Tibial artery (tissue), 4 donors: ENCODE measurements around the gene INPP5A.

Source experiments
- DNase-seq, 2 donors: peaks; one replicate each; pipeline ENCODE4 v3.0.0-alpha.2; 2019
- H3K27ac ChIP-seq, 2 donors: fragments of 200-600 bp; sonication (generic) in 1 of 2; 1 replicate in 1 of 2; 2 replicates in 1 of 2; pipeline ENCODE4 v1.5.1; 2018 to 2019; ENCODE audit warnings: mild to moderate bottlenecking in 1 of 2
- H3K27me3 ChIP-seq, 2 donors: fragments of 200-600 bp; sonication (generic) in 1 of 2; one replicate each; pipeline versions ENCODE4 v1.5.1 to v1.6.0; 2016 to 2019
- H3K36me3 ChIP-seq, 3 donors: fragments of 200-600 bp; sonication (generic) in 2 of 3; one replicate each; pipeline ENCODE4 v1.5.1; 2016 to 2019; ENCODE audit warnings: mild to moderate bottlenecking in 2 of 3
- H3K4me1 ChIP-seq, 4 donors: fragments of 200-600 bp; sonication (generic) in 2 of 4; 1 replicate in 3 of 4; 2 replicates in 1 of 4; pipeline ENCODE4 v1.5.1; 2016 to 2019
- H3K4me3 ChIP-seq, 2 donors: fragments of 200-600 bp; sonication (generic) in 1 of 2; 1 replicate in 1 of 2; 2 replicates in 1 of 2; pipeline ENCODE4 v1.5.1; 2018 to 2019; ENCODE audit warnings: mild to moderate bottlenecking in 2 of 2
- H3K9me3 ChIP-seq, 3 donors: fragments of 200-600 bp; sonication (generic) in 1 of 3; one replicate each; pipeline ENCODE4 v1.5.1; 2016 to 2019
- intact Hi-C: fragments of 100-400 bp; cut with DNase I; formaldehyde crosslinking; loops from one replicate; pipeline ENCODE4 v1.15.0; 2023; ENCODE audit warnings: low total_unique reads
- TF ChIP-seq, protein P1 (sequence below), 2 experiments: fragments of 200-600 bp in 1 of 2; fragments of 450-650 bp in 1 of 2; IDR thresholded peaks; one replicate each; pipeline ENCODE4 v1.5.1; 2017 to 2019; ENCODE audit warnings: antibody characterized with exemption in 2 of 2, mild to moderate bottlenecking in 1 of 2, moderate library complexity in 1 of 2

Gene INPP5A

DNA sequence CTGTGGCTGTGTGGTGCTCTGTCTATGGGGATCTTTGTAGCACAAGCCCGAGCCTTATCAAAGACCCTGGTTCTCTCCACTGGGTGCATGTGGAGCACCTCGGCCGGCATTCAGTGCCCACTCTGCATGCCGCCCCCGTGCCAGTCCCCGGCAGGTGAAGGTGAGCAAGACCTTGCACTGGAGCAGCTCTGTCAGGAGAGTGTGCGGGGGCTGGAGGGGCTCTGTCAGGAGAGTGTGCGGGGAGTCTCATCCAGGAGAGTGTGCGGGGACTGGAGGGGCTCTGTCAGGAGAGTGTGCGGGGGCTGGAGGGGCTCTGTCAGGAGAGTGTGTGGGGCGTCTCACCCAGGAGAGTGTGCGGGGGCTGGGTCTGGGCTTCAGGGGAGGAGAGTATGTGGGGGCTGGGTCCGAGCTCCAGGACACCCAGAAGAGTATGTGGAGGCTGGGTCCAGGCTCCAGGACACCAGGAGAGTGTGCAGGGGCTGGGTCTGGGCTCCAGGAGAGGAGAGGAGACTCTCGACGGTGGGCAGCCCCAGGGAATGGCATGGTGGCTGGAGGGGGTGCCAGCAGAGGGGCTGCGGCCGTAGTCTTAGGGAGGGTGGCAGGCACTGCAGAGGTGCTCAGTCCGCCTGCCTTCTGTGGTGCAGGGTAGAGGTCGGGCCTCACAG lies 40.8 kb downstream of the INPP5A start:
- H3K9me3 ChIP-seq = no peaks in the 10 kb centered on the region
- no peak for DNase-seq
- TF ChIP-seq, protein P1, sequence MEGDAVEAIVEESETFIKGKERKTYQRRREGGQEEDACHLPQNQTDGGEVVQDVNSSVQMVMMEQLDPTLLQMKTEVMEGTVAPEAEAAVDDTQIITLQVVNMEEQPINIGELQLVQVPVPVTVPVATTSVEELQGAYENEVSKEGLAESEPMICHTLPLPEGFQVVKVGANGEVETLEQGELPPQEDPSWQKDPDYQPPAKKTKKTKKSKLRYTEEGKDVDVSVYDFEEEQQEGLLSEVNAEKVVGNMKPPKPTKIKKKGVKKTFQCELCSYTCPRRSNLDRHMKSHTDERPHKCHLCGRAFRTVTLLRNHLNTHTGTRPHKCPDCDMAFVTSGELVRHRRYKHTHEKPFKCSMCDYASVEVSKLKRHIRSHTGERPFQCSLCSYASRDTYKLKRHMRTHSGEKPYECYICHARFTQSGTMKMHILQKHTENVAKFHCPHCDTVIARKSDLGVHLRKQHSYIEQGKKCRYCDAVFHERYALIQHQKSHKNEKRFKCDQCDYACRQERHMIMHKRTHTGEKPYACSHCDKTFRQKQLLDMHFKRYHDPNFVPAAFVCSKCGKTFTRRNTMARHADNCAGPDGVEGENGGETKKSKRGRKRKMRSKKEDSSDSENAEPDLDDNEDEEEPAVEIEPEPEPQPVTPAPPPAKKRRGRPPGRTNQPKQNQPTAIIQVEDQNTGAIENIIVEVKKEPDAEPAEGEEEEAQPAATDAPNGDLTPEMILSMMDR (IDR thresholded peaks at IDR 0.05) = no peak
- no peaks in the 10 kb centered on the region for H3K27me3 ChIP-seq
- H3K4me1 ChIP-seq = peaks cover 7 to 80% (median 57%) of the 10 kb centered on the region in 4 donors
- intact Hi-C loops = loop anchor here (5.0 to 10.0 kb wide), 2 partner anchors 41 to 56 kb away; partner anchors contain the start of gene INPP5A
- no peaks in the 10 kb centered on the region for H3K36me3 ChIP-seq
- H3K27ac ChIP-seq = peak overlapping the region; percentile 39 to 79
- peak overlapping the region; percentile 13 to 22 for H3K4me3 ChIP-seq

DNA sequence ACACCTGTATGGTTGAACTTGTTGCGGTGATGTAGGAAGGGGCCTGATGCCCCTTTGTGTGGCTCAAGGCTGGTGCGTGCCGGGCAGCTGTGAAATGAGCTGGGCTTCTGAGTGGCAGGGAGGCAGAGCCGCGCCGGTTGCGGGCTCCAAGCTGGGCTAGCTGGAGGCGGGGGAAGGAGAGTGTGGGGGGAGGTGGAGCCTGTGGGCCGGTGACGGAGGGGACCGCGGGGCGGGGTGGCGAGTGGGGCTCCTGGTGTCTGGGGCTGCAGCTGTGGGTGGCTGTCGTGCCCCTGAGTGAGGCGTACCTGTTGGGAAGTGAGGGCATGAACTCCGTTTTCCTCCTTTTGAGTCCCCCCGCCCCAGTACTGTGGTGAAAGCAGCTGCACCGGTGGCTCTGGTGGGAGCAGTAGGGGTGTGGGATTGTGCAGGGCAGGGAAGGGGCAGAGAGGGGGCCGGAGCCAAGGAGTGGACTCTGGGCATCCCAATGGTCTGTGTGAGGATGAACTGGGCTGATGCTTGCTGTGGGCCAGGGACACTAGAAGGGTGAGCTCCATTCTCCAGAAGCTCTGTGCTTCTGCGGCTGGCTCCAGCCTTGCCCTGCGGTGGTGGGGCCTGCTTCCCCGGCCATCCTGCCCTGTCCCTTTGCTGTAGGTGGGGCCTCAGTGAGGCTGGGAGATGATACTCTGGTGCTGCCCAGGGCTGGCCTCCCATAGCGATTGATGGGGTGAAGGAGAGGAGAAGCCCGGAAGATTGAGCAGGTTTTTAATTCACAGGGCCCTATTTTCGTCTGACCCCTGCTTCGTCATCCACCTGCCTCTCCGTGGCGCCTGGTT lies 41.7 kb downstream of the INPP5A start:
- no peaks in the 10 kb centered on the region for H3K9me3 ChIP-seq
- TF ChIP-seq, protein P1 (IDR thresholded peaks at IDR 0.05) = no peak
- H3K4me3 ChIP-seq = peak overlapping the region; percentile 13 to 22
- peak overlapping the region; percentile 39 to 79 for H3K27ac ChIP-seq
- no peaks in the 10 kb centered on the region for H3K27me3 ChIP-seq
- intact Hi-C loops = loop anchor here (5.0 to 10.0 kb wide), 2 partner anchors 42 to 56 kb away; partner anchors contain the start of gene INPP5A
- peak in 1 of 2 donors; percentile 83 for DNase-seq
- H3K36me3 ChIP-seq = no peaks in the 10 kb centered on the region
- H3K4me1 ChIP-seq = peaks cover 7 to 87% (median 60%) of the 10 kb centered on the region in 4 donors

DNA sequence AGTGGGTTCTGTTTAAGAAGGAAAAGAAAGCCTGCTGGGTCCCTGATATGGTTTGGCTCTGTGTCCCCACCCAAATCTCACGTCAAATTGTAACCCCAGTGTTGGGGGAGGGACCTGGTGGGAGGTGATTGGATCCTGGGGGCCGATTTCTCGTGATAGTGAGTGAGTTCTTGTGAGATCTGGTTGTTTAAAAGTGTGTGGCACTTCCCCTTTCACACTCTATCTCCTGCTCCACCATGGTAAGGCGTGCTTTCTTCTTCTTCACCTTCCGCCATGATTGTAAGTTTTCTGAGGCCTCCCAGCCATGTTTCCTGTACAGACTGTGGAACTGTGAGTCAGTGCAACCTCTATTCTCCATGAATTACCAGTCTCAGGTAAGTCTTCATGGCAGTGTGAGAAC lies 42.6 kb downstream of the INPP5A start:
- H3K4me3 ChIP-seq = no peak overlapping the region
- no peaks in the 10 kb centered on the region for H3K27me3 ChIP-seq
- peak overlapping the region; percentile 1 to 79 for H3K27ac ChIP-seq
- DNase-seq = no peak
- TF ChIP-seq, protein P1 (IDR thresholded peaks at IDR 0.05) = no peak
- no peaks in the 10 kb centered on the region for H3K36me3 ChIP-seq
- intact Hi-C loops = no loop called here
- no peaks in the 10 kb centered on the region for H3K9me3 ChIP-seq
- H3K4me1 ChIP-seq = peaks cover 7 to 85% (median 53%) of the 10 kb centered on the region in 4 donors

DNA sequence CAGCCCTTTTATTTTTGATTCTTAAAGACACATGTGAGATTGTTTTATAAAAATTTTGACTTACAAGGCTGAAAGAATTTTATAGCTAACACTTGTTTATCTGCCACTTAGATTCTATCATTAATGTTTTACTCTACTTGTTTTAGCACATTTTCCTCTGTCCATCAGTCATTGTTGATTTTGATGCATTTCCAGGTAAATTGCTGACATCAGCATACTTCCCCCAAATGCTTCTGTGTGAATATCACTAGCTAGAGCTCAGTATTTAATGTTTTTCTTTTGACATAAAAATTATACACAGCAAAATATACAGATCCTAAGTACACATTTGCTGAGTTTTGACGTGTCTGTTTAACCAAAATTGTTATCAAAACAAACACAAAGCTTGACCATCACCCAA lies 43.0 kb downstream of the INPP5A start:
- intact Hi-C loops = no loop called here
- no peaks in the 10 kb centered on the region for H3K9me3 ChIP-seq
- no peak overlapping the region for H3K4me3 ChIP-seq
- peaks cover 7 to 84% (median 49%) of the 10 kb centered on the region in 4 donors for H3K4me1 ChIP-seq
- H3K27me3 ChIP-seq = no peaks in the 10 kb centered on the region
- DNase-seq = no peak
- TF ChIP-seq, protein P1 (IDR thresholded peaks at IDR 0.05) = no peak
- no peaks in the 10 kb centered on the region for H3K36me3 ChIP-seq
- no peak overlapping the region for H3K27ac ChIP-seq

DNA sequence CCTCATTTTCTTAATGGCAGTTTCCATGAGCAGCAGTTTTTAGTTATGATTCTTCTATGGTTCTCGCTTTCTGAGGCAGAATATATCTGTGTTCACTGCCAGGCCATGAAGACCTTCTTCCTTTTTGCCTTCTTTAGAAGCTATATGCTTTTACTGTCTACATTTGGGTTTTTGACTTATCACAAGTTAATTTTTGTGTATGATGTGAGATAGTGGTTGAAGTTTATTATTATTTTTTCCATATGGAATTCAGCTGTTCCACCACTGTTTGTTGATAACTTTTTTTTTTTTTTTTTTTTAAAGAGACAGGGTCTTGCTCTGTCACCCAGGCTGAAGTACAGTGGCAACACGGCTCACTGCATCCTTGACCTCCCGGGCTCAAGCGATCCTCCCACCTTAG lies 44.5 kb downstream of the INPP5A start:
- intact Hi-C loops = no loop called here

More for the DNA sequence above, 44.5 kb downstream of the INPP5A start:
- Histone ChIP-seq H3K4me1 (peaks cover 0 to 84% (median 49%) of the 10 kb centered on the region in 4 donors), H3K27ac (no peak overlapping the region), H3K36me3 (no peaks in the 10 kb centered on the region), H3K9me3 (no peaks in the 10 kb centered on the region), H3K27me3 (no peaks in the 10 kb centered on the region), H3K4me3 (no peak overlapping the region)
- TF ChIP-seq, protein P1 (IDR thresholded peaks at IDR 0.05) = no peak
- DNase-seq = no peak
